SK-N-SH treated with all-trans-retinoic acid at 6 μM for 48 hours (cell line): ENCODE results near the gene MAGEC1.
A peak's percentile ranks its signal among the peaks of the same experiment; 100 is the strongest.

ENCODE experiments used
- ATAC-seq: fragments of 200-7000 bp; cut with Tn5 transposase; 3 replicates; pipeline ENCODE4 v1.9.1; 2020; ENCODE audit warnings: mild to moderate bottlenecking, moderate library complexity
- ARNTL ChIP-seq: fragments of 450-650 bp; formaldehyde crosslinking; IDR thresholded peaks from 2 replicates; pipeline ENCODE4 v1.5.0; 2020; ENCODE audit warnings: low read depth, mild to moderate bottlenecking, moderate library complexity, borderline replicate concordance
- BACH2 ChIP-seq: fragments of 250-450 bp; sonication (Bioruptor Pico); IDR thresholded peaks from 2 replicates; pipeline ENCODE4 v1.9.0; 2021; ENCODE audit warnings: mild to moderate bottlenecking, borderline replicate concordance
- CREB5 ChIP-seq: fragments of 250-450 bp; sonication (Bioruptor Pico); IDR thresholded peaks from 2 replicates; pipeline ENCODE4 v1.5.1; 2020; ENCODE audit warnings: low read depth, mild to moderate bottlenecking, moderate library complexity
- CSDC2 ChIP-seq: fragments of 250-450 bp; sonication (Bioruptor Pico); IDR thresholded peaks from 2 replicates; pipeline ENCODE4 v1.5.0; 2020; ENCODE audit warnings: mild to moderate bottlenecking, moderate library complexity
- CSRNP3 ChIP-seq: fragments of 250-450 bp; sonication (Bioruptor Pico); IDR thresholded peaks from 2 replicates; pipeline ENCODE4 v1.5.1; 2021; ENCODE audit warnings: mild to moderate bottlenecking, moderate library complexity
- ESRRG ChIP-seq: fragments of 250-450 bp; sonication (Bioruptor Pico); IDR thresholded peaks from 2 replicates; pipeline ENCODE4 v1.6.1; 2021; ENCODE audit warnings: mild to moderate bottlenecking
- GLIS3 ChIP-seq: fragments of 250-450 bp; sonication (Bioruptor Pico); IDR thresholded peaks from 2 replicates; pipeline ENCODE4 v1.5.0; 2020; ENCODE audit warnings: mild to moderate bottlenecking, moderate library complexity
- ISL1 ChIP-seq: fragments of 250-450 bp; sonication (Bioruptor Pico); IDR thresholded peaks from 2 replicates; pipeline ENCODE4 v2.1.2; 2022; ENCODE audit warnings: mild to moderate bottlenecking, moderate library complexity
- OSR1 ChIP-seq: fragments of 250-450 bp; sonication (Bioruptor Pico); IDR thresholded peaks from 2 replicates; pipeline ENCODE4 v1.8.0; 2022; ENCODE audit warnings: moderate library complexity, mild to moderate bottlenecking, inconsistent platforms
- POU6F1 ChIP-seq: fragments of 250-450 bp; sonication (Bioruptor Pico); IDR thresholded peaks from 2 replicates; pipeline ENCODE4 v1.8.0; 2021; ENCODE audit warnings: low read depth, mild to moderate bottlenecking, moderate library complexity, borderline replicate concordance
- PPARA ChIP-seq: fragments of 250-450 bp; sonication (Bioruptor Pico); IDR thresholded peaks from 2 replicates; pipeline ENCODE4 v1.5.0; 2020; ENCODE audit warnings: mild to moderate bottlenecking, borderline replicate concordance
- RARB ChIP-seq: fragments of 250-450 bp; sonication (Bioruptor Pico); IDR thresholded peaks from 2 replicates; pipeline ENCODE4 v1.8.0; 2021; ENCODE audit warnings: mild to moderate bottlenecking, moderate library complexity
- SNAI2 ChIP-seq: fragments of 250-450 bp; sonication (Bioruptor Pico); IDR thresholded peaks from 2 replicates; pipeline ENCODE4 v1.5.0; 2020; ENCODE audit warnings: mild to moderate bottlenecking, moderate library complexity
- TCF4 ChIP-seq: fragments of 250-450 bp; sonication (Bioruptor Pico); IDR thresholded peaks from 2 replicates; pipeline ENCODE4 v1.8.0; 2021; ENCODE audit warnings: mild to moderate bottlenecking, moderate library complexity, borderline replicate concordance
- TOX ChIP-seq: fragments of 250-450 bp; sonication (Bioruptor Pico); IDR thresholded peaks from 2 replicates; pipeline ENCODE4 v1.8.0; 2021; ENCODE audit warnings: mild to moderate bottlenecking, moderate library complexity, borderline replicate concordance
- TSHZ2 ChIP-seq: fragments of 250-450 bp; sonication (Bioruptor Pico); IDR thresholded peaks from 2 replicates; pipeline ENCODE4 v1.5.0; 2020; ENCODE audit warnings: mild to moderate bottlenecking, moderate library complexity
- ZFP3 ChIP-seq: fragments of 250-450 bp; sonication (Bioruptor Pico); IDR thresholded peaks from 2 replicates; pipeline ENCODE4 v1.5.0; 2020; ENCODE audit warnings: mild to moderate bottlenecking, moderate library complexity
- ZNF565 ChIP-seq: fragments of 450-650 bp; formaldehyde crosslinking; conservative IDR thresholded peaks from 2 replicates; pipeline ENCODE4 v1.5.0; 2020; ENCODE audit warnings: low read depth, mild to moderate bottlenecking, moderate library complexity
- ZNF70 ChIP-seq: fragments of 450-650 bp; formaldehyde crosslinking; IDR thresholded peaks from 2 replicates; pipeline ENCODE4 v1.5.0; 2020; ENCODE audit warnings: mild to moderate bottlenecking, moderate library complexity
- ZNF8 ChIP-seq: fragments of 450-650 bp; formaldehyde crosslinking; IDR thresholded peaks from 2 replicates; pipeline ENCODE4 v1.5.0; 2020; ENCODE audit warnings: mild to moderate bottlenecking, moderate library complexity

The MAGEC1 gene

GRCh38 chrX:141897690-141898089 lies 6.0 kb upstream of the MAGEC1 start:
- ATAC-seq = no peak
- no peak for TF ChIP-seq ZNF70
- no peak for TF ChIP-seq TCF4 (CRISPR knock-in tag)
- TF ChIP-seq ZFP3 (CRISPR knock-in tag) = no peak
- no peak for TF ChIP-seq TSHZ2 (CRISPR knock-in tag)
- TF ChIP-seq ARNTL (CRISPR knock-in tag) = no peak
- no peak for TF ChIP-seq CREB5 (CRISPR knock-in tag)
- no peak for TF ChIP-seq CSRNP3 (CRISPR knock-in tag)
- TF ChIP-seq PPARA (CRISPR knock-in tag) = no peak
- no peak for TF ChIP-seq ISL1
- no peak for TF ChIP-seq RARB (CRISPR knock-in tag)
- TF ChIP-seq CSDC2 (CRISPR knock-in tag) = no peak
- TF ChIP-seq ZNF565 (CRISPR knock-in tag) = no peak
- no peak for TF ChIP-seq OSR1
- no peak for TF ChIP-seq ESRRG (CRISPR knock-in tag)
- no peak for TF ChIP-seq TOX (CRISPR knock-in tag)
- no peak for TF ChIP-seq SNAI2 (CRISPR knock-in tag)
- no peak for TF ChIP-seq ZNF8 (CRISPR knock-in tag)
- TF ChIP-seq POU6F1 = no peak

GRCh38 chrX:141902366-141902765 lies 1.3 kb upstream of the MAGEC1 start:
- ATAC-seq = no peak
- TF ChIP-seq GLIS3 (CRISPR knock-in tag) (no peak), BACH2 (no peak), OSR1 (no peak), CSDC2 (CRISPR knock-in tag) (no peak), ARNTL (CRISPR knock-in tag) (no peak), ZFP3 (CRISPR knock-in tag) (no peak), RARB (CRISPR knock-in tag) (no peak), ISL1 (no peak)

- peak; percentile 74 for ATAC-seq
- TF ChIP-seq ARNTL (CRISPR knock-in tag) = no peak
Observed at GRCh38 chrX:141904262-141904661, 568 bp downstream of the MAGEC1 start.

GRCh38 chrX:141917801-141918200 lies 14.1 kb downstream of the MAGEC1 start:
- no peak for ATAC-seq
- TF ChIP-seq POU6F1 = no peak
